ENCODE data around the gene RHBDL3.

DNA sequence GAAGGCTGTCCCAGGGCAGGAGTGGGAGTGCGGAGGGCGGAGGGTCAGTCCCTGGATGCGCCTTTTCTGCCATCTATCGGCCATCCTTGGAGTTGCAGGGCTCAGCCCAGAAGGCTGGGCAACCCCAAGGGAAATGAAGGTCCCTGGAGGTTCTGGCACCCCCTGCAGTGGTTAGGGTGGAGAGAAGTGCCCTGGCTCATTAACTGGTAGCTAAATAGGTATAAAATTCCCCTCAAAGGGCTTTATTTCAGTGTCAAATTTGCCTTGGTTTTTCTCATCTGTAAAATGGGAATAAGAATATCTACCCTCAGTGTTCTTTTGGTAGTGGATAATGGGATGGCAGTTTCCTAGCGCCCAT, 53.9 kb downstream of the RHBDL3 start:
- TF ChIP-seq, protein P1, sequence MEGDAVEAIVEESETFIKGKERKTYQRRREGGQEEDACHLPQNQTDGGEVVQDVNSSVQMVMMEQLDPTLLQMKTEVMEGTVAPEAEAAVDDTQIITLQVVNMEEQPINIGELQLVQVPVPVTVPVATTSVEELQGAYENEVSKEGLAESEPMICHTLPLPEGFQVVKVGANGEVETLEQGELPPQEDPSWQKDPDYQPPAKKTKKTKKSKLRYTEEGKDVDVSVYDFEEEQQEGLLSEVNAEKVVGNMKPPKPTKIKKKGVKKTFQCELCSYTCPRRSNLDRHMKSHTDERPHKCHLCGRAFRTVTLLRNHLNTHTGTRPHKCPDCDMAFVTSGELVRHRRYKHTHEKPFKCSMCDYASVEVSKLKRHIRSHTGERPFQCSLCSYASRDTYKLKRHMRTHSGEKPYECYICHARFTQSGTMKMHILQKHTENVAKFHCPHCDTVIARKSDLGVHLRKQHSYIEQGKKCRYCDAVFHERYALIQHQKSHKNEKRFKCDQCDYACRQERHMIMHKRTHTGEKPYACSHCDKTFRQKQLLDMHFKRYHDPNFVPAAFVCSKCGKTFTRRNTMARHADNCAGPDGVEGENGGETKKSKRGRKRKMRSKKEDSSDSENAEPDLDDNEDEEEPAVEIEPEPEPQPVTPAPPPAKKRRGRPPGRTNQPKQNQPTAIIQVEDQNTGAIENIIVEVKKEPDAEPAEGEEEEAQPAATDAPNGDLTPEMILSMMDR (IDR thresholded peaks at IDR 0.05; ENCODE audit: borderline replicate concordance, extremely low read depth, low read length, poor library complexity, severe bottlenecking) = peak; percentile 95
- no peak for TF ChIP-seq EZH2 (IDR thresholded peaks at IDR 0.05; ENCODE audit: borderline replicate concordance, low read depth, low read length, severe bottlenecking)

All from DND-41 (cell line).